ENCODE data around the gene TAAR9.

- TF ChIP-seq FOXJ3 (CRISPR knock-in tag; IDR thresholded peaks at IDR 0.05) (no peak), USF1 (IDR thresholded peaks at IDR 0.05; ENCODE audit: borderline replicate concordance, low read depth) (no peak), CTCF (IDR thresholded peaks at IDR 0.05) (no peak), CHD2 (IDR thresholded peaks at IDR 0.05; ENCODE audit: low read length, partially characterized antibody) (no peak)
Measured at GRCh38 chr6:132504757-132505156, 33.3 kb upstream of the TAAR9 start.

All from SK-N-SH (cell line).